ENCODE data around the gene PITX3.

The PITX3 gene

GRCh38 chr10:102230264-102230860 is 10.9 kb downstream of the PITX3 start:
- DNase-seq (ENCODE audit: low read depth) = peak; percentile 56
- peak overlapping the region; percentile 44 for H3K4me3 ChIP-seq (replicated peaks; ENCODE audit: low read depth, low read length)
- no peak for TF ChIP-seq CTCF (IDR thresholded peaks at IDR 0.05; ENCODE audit: low read length, missing control alignments)

GRCh38 chr10:102229810-102230263 is 11.5 kb downstream of the PITX3 start:
- TF ChIP-seq CTCF (IDR thresholded peaks at IDR 0.05; ENCODE audit: low read length, missing control alignments) = peak; percentile 99

GRCh38 chr10:102227050-102227449 is 14.3 kb downstream of the PITX3 start:
- H3K4me3 ChIP-seq (replicated peaks; ENCODE audit: low read depth, low read length) = no peak overlapping the region
- no peak for TF ChIP-seq CTCF (IDR thresholded peaks at IDR 0.05; ENCODE audit: low read length, missing control alignments)
- DNase-seq (ENCODE audit: low read depth) = peak; percentile 73

More at GRCh38 chr10:102229810-102230263, 11.5 kb downstream of the PITX3 start:
- peak overlapping the region; percentile 38 for H3K4me3 ChIP-seq (replicated peaks; ENCODE audit: low read depth, low read length)
- peak; percentile 79 for DNase-seq (ENCODE audit: low read depth)

GRCh38 chr10:102226542-102226870 is 14.8 kb downstream of the PITX3 start:
- DNase-seq (ENCODE audit: low read depth) = no peak
- no peak for TF ChIP-seq CTCF (IDR thresholded peaks at IDR 0.05; ENCODE audit: low read length, missing control alignments)
- peak overlapping the region; percentile 1 for H3K4me3 ChIP-seq (replicated peaks; ENCODE audit: low read depth, low read length)

- peak within 1 kb of the TSS; percentile 15 for H3K4me3 ChIP-seq (replicated peaks; ENCODE audit: low read depth, low read length)
Observed at GRCh38 chr10:102225646-102226541, 15.4 kb downstream of the PITX3 start, which contains the start of gene ELOVL3. Gene ELOVL3 (plus strand): TSS chr10:102226299. CDS start chr10:102226549, 250 bp downstream.

GRCh38 chr10:102222797-102223196 is 18.5 kb downstream of the PITX3 start:
- DNase-seq (ENCODE audit: low read depth) = no peak
- H3K4me3 ChIP-seq (replicated peaks; ENCODE audit: low read depth, low read length) = no peak overlapping the region
- no peak for TF ChIP-seq CTCF (IDR thresholded peaks at IDR 0.05; ENCODE audit: low read length, missing control alignments)

More at GRCh38 chr10:102225646-102226541, 15.4 kb downstream of the PITX3 start, which contains the start of gene ELOVL3:
- no peak for TF ChIP-seq CTCF (IDR thresholded peaks at IDR 0.05; ENCODE audit: low read length, missing control alignments)
- peak; percentile 95 for DNase-seq (ENCODE audit: low read depth)
